Activated CD4-positive, alpha-beta T cell treated with anti-CD3 and anti-CD28 coated beads, Interleukin-2, amount 50 U/mL, for 4 hours (primary cell): ENCODE results near the gene SCN8A.
"Not testable (repeated sequence)": the region's sequence is repeated elsewhere in the genome, so short reads cannot be mapped to it uniquely, and the experiment has no call there.

ENCODE experiments used
- DNase-seq, 2 experiments: peaks; one replicate each; pipeline ENCODE4 v3.0.0-alpha.2; 2020

The SCN8A gene

GRCh38 chr12:51626115-51626514, 35.1 kb downstream of the SCN8A start:
- DNase-seq: no peak

- no peak for DNase-seq
Measured at GRCh38 chr12:51626629-51627028, 35.6 kb downstream of the SCN8A start.

GRCh38 chr12:51630256-51630880, 39.3 kb downstream of the SCN8A start:
- DNase-seq: no peak

- DNase-seq: no peak
Measured at GRCh38 chr12:51630986-51631385, 40.0 kb downstream of the SCN8A start.

GRCh38 chr12:51631591-51631990, 40.6 kb downstream of the SCN8A start:
- no peak for DNase-seq

- DNase-seq: no peak
Measured at GRCh38 chr12:51632623-51633022, 41.6 kb downstream of the SCN8A start.

GRCh38 chr12:51635346-51635745, 44.3 kb downstream of the SCN8A start:
- no peak for DNase-seq

- DNase-seq: no peak
Measured at GRCh38 chr12:51636581-51636980, 45.5 kb downstream of the SCN8A start.

- DNase-seq: no peak
Measured at GRCh38 chr12:51636986-51637385, 46.0 kb downstream of the SCN8A start.

- DNase-seq: no peak
Measured at GRCh38 chr12:51639361-51639760, 48.3 kb downstream of the SCN8A start.

GRCh38 chr12:51642286-51642685, 51.3 kb downstream of the SCN8A start:
- no peak for DNase-seq

- no peak for DNase-seq
Measured at GRCh38 chr12:51643951-51644350, 52.9 kb downstream of the SCN8A start.

GRCh38 chr12:51644691-51645090, 53.7 kb downstream of the SCN8A start:
- not testable (repeated sequence) for DNase-seq

- no peak for DNase-seq
Measured at GRCh38 chr12:51645961-51646360, 54.9 kb downstream of the SCN8A start.

GRCh38 chr12:51647647-51648046, 56.6 kb downstream of the SCN8A start:
- no peak for DNase-seq

GRCh38 chr12:51653431-51653830, 62.4 kb downstream of the SCN8A start:
- no peak for DNase-seq

- DNase-seq: no peak
Measured at GRCh38 chr12:51661199-51661598, 70.2 kb downstream of the SCN8A start.

GRCh38 chr12:51661836-51662235, 70.8 kb downstream of the SCN8A start:
- DNase-seq: no peak

- no peak for DNase-seq
Measured at GRCh38 chr12:51662728-51663154, 71.7 kb downstream of the SCN8A start.

GRCh38 chr12:51663390-51663789, 72.4 kb downstream of the SCN8A start:
- no peak for DNase-seq

- DNase-seq: no peak
Measured at GRCh38 chr12:51666696-51667095, 75.7 kb downstream of the SCN8A start.

GRCh38 chr12:51667269-51667668, 76.2 kb downstream of the SCN8A start:
- no peak for DNase-seq

GRCh38 chr12:51669271-51669670, 78.2 kb downstream of the SCN8A start:
- no peak for DNase-seq

- no peak for DNase-seq
Measured at GRCh38 chr12:51669996-51670395, 79.0 kb downstream of the SCN8A start.

GRCh38 chr12:51672334-51672733, 81.3 kb downstream of the SCN8A start:
- no peak for DNase-seq
